PC-9 (cell line): ENCODE results near the gene FAM120B. TPM values are rescaled to one million over a fixed set of nuclear protein-coding genes. Genes with fewer than 3 reads are reported as not detected.

ENCODE experiments used
- BruUV-seq: library from RNA; stranded (reverse); fragments of 400-500 nt; replicated peaks from 2 replicates; lab custom pipeline; 2021; lab: Mats Ljungman, UMichigan
- CTCF ChIA-PET: fragments of 300-600 bp; sonication (Branson Sonifier 250); formaldehyde crosslinking; loops from one replicate; lab custom pipeline; 2022; ENCODE audit warnings: antibody characterized with exemption; lab: Charles Lee
- POLR2A ChIA-PET: fragments of 300-600 bp; sonication (Branson Sonifier 250); formaldehyde crosslinking; loops from one replicate; lab custom pipeline; 2022; ENCODE audit warnings: antibody characterized with exemption; ENCODE audit not compliant: unreplicated experiment; lab: Charles Lee
- DNase-seq, 2 experiments: peaks; one replicate each; pipeline versions ENCODE4 v3.0.0 to v3.0.0-alpha.2; 2015 to 2022; ENCODE audit warnings: mixed read lengths in 1 of 2
- H2AFZ ChIP-seq: fragments of 200-600 bp; sonication (generic); 2 replicates; pipeline ENCODE4 v1.8.1; 2017; ENCODE audit warnings: antibody characterized with exemption
- H3F3A ChIP-seq: fragments of 200-600 bp; sonication (generic); 2 replicates; pipeline ENCODE4 v1.8.1; 2017; ENCODE audit warnings: antibody characterized with exemption, mild to moderate bottlenecking, low read depth; ENCODE audit not compliant: insufficient read depth
- H3K27ac ChIP-seq: fragments of 200-600 bp; sonication (generic); 2 replicates; pipeline ENCODE4 v1.6.1; 2016; ENCODE audit warnings: mixed run types
- H3K27me3 ChIP-seq: fragments of 200-600 bp; sonication (generic); 2 replicates; pipeline ENCODE4 v1.6.1; 2016; ENCODE audit warnings: low read depth, mixed run types; ENCODE audit not compliant: insufficient read depth
- H3K36me3 ChIP-seq: fragments of 200-600 bp; sonication (generic); 2 replicates; pipeline ENCODE4 v1.6.1; 2016; ENCODE audit warnings: low read depth, mixed run types
- H3K4me1 ChIP-seq: fragments of 200-600 bp; sonication (generic); replicated peaks from 2 replicates; pipeline ENCODE4 v1.6.1; 2016; ENCODE audit warnings: mixed run types; ENCODE audit not compliant: insufficient read depth
- H3K4me2 ChIP-seq: fragments of 200-600 bp; sonication (generic); 2 replicates; pipeline ENCODE4 v1.6.1; 2017; ENCODE audit warnings: mixed run types
- H3K4me3 ChIP-seq: fragments of 200-600 bp; sonication (generic); 2 replicates; pipeline ENCODE4 v1.6.1; 2016; ENCODE audit warnings: mixed run types
- H3K79me2 ChIP-seq: fragments of 200-600 bp; sonication (generic); 2 replicates; pipeline ENCODE4 v1.6.1; 2017; ENCODE audit warnings: low read depth, mixed run types
- H3K9me2 ChIP-seq: fragments of 200-600 bp; sonication (generic); 2 replicates; pipeline ENCODE4 v1.8.1; 2017; ENCODE audit warnings: mild to moderate bottlenecking; ENCODE audit not compliant: insufficient read depth
- H3K9me3 ChIP-seq: fragments of 200-600 bp; sonication (generic); 2 replicates; pipeline ENCODE4 v1.8.1; 2016; ENCODE audit warnings: low read depth; ENCODE audit not compliant: insufficient read depth
- H4K20me1 ChIP-seq: fragments of 200-600 bp; sonication (generic); 2 replicates; pipeline ENCODE4 v1.8.1; 2017; ENCODE audit not compliant: insufficient read depth
- EZH2 ChIP-seq: fragments of 200-600 bp; sonication (generic); IDR thresholded peaks from 2 replicates; pipeline ENCODE4 v1.8.0; 2017; ENCODE audit warnings: antibody characterized with exemption, low read depth
- intact Hi-C: fragments of 100-400 bp; cut with micrococcal nuclease; formaldehyde crosslinking; loops from one replicate; pipeline ENCODE4 v1.10.0; 2022; ENCODE audit not compliant: unreplicated experiment
- total RNA-seq: library from RNA; stranded (reverse); gene quantifications from 2 replicates; pipeline ENCODE4 v1.2.3, GENCODE V29; 2021
- TF ChIP-seq, protein P1 (sequence below): fragments of 200-600 bp; sonication (generic); conservative IDR thresholded peaks from 2 replicates; pipeline ENCODE4 v1.6.1; 2017; ENCODE audit warnings: mixed run types, antibody characterized with exemption, mild to moderate bottlenecking, moderate library complexity

FAM120B gene
- total RNA-seq, 1 experiment from 2014 or later, result 14.3 TPM

DNA sequence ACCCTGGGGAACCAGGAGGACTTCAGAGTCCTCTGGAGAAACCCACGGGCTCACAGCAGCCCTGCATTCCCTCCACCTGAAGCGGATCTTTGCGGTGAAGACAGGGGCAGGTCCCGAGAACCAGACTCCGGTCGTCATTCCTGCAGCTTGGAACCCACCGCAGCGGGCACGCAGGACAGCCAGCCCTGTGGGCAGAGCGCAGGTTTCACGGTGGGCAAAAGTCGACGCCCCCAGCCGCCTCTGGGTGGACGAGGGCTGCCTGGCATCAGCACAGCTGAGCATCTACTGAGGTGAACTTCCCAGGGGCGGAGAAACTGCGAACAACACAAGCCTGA lies 128.2 kb downstream of the FAM120B start:
- Histone ChIP-seq H2AFZ (no peak overlapping the region), H3K27ac (no peak overlapping the region), H3K4me2 (no peak overlapping the region), H3K27me3 (peaks cover 45% of the 10 kb centered on the region), H3K4me1 (peaks cover 4% of the 10 kb centered on the region; the same call in 1 of the 2 replicates), H3K36me3 (no peaks in the 10 kb centered on the region), H3K4me3 (no peak overlapping the region), H3K79me2 (no peaks in the 10 kb centered on the region), H3F3A (no peaks in the 10 kb centered on the region), H4K20me1 (no peaks in the 10 kb centered on the region), H3K9me2 (no peaks in the 10 kb centered on the region), H3K9me3 (no peaks in the 10 kb centered on the region)
- no TSS peak for BruUV-seq
- ChIA-PET POLR2A (no interaction called here), CTCF (no interaction called here)
- no peak for TF ChIP-seq EZH2
- TF ChIP-seq, protein P1, sequence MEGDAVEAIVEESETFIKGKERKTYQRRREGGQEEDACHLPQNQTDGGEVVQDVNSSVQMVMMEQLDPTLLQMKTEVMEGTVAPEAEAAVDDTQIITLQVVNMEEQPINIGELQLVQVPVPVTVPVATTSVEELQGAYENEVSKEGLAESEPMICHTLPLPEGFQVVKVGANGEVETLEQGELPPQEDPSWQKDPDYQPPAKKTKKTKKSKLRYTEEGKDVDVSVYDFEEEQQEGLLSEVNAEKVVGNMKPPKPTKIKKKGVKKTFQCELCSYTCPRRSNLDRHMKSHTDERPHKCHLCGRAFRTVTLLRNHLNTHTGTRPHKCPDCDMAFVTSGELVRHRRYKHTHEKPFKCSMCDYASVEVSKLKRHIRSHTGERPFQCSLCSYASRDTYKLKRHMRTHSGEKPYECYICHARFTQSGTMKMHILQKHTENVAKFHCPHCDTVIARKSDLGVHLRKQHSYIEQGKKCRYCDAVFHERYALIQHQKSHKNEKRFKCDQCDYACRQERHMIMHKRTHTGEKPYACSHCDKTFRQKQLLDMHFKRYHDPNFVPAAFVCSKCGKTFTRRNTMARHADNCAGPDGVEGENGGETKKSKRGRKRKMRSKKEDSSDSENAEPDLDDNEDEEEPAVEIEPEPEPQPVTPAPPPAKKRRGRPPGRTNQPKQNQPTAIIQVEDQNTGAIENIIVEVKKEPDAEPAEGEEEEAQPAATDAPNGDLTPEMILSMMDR, result no peak
- DNase-seq, result no peak
- intact Hi-C loops, result no loop called here

DNA sequence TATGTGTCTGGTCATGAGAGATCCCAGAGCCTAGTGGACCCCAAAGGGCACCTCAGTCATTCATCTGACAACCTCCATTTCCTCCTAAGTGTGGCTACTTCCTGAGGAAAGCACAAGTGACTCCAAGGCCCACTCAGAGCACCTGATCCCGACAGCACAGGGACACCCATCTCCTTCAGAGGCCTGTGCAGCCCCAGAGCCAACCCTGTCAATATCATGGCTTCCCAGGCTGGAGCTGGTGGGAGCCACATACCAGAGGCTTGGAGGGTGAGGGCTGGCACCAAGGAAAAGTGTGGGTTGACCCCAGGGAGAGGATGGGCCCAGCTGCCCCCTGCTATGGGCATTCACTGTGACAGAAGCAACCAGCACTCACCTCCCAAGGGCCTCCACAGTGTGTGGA lies 129.2 kb downstream of the FAM120B start:
- H4K20me1 ChIP-seq, result no peaks in the 10 kb centered on the region
- H3K9me3 ChIP-seq, result no peaks in the 10 kb centered on the region
- POLR2A ChIA-PET, result no interaction called here
- H3K4me1 ChIP-seq, result peaks cover 4% of the 10 kb centered on the region; the same call in 1 of the 2 replicates
- BruUV-seq, result no TSS peak
- H3K79me2 ChIP-seq, result no peaks in the 10 kb centered on the region
- peaks cover 38% of the 10 kb centered on the region for H3K27me3 ChIP-seq
- H3K27ac ChIP-seq, result no peak overlapping the region
- CTCF ChIA-PET, result no interaction called here
- no peak for TF ChIP-seq EZH2
- TF ChIP-seq, protein P1, result no peak
- no peaks in the 10 kb centered on the region for H3F3A ChIP-seq
- no peak overlapping the region for H2AFZ ChIP-seq
- no peak overlapping the region for H3K4me3 ChIP-seq
- H3K36me3 ChIP-seq, result no peaks in the 10 kb centered on the region
- intact Hi-C loops, result no loop called here
- no peaks in the 10 kb centered on the region for H3K9me2 ChIP-seq
- H3K4me2 ChIP-seq, result no peak overlapping the region
- no peak for DNase-seq

GRCh38 chr6:170436209-170436809 lies 129.8 kb downstream of the FAM120B start:
- H3K27me3 ChIP-seq, result peaks cover 35% of the 10 kb centered on the region
- BruUV-seq, result no TSS peak
- H2AFZ ChIP-seq, result no peak overlapping the region
- intact Hi-C loops, result no loop called here
- H3K4me1 ChIP-seq, result peaks cover 4% of the 10 kb centered on the region; the same call in 1 of the 2 replicates
- no peak overlapping the region for H3K27ac ChIP-seq
- no peaks in the 10 kb centered on the region for H3F3A ChIP-seq
- no peak overlapping the region for H3K4me3 ChIP-seq
- H3K4me2 ChIP-seq, result no peak overlapping the region
- H3K79me2 ChIP-seq, result no peaks in the 10 kb centered on the region
- ChIA-PET POLR2A (no interaction called here), CTCF (no interaction called here)
- DNase-seq, result no peak
- TF ChIP-seq, protein P1, result no peak
- no peak for TF ChIP-seq EZH2
- no peaks in the 10 kb centered on the region for H3K9me3 ChIP-seq
- H4K20me1 ChIP-seq, result no peaks in the 10 kb centered on the region
- no peaks in the 10 kb centered on the region for H3K9me2 ChIP-seq
- no peaks in the 10 kb centered on the region for H3K36me3 ChIP-seq
